Fibroblast of skin of right quadriceps (primary cell): ENCODE results near the gene PTCH1.
A peak's percentile ranks its signal among the peaks of the same experiment; 100 is the strongest.

Experiments
- DNase-seq: peaks from one replicate; pipeline ENCODE4 v3.0.0-alpha.2; 2013

PTCH1 gene

DNA sequence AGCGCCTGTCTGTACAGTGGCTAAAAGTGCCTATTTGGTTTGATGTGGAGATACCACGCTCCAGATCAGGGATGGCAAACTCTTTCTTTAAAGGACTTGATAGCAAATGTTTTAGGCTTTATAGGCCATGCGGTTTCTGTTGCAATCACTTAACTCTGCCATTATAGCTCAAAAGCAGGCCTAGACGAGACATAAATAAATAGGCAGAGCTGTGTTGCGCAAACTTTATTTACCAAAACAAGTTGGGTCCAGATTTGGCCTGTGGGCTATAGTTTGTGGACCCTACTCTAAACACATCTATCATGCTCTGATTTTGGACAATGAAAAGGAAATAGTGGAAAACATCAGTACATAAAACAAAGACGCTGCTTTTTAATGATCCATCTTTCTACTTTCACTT, 79.2 kb downstream of the PTCH1 start:
- DNase-seq = no peak

DNA sequence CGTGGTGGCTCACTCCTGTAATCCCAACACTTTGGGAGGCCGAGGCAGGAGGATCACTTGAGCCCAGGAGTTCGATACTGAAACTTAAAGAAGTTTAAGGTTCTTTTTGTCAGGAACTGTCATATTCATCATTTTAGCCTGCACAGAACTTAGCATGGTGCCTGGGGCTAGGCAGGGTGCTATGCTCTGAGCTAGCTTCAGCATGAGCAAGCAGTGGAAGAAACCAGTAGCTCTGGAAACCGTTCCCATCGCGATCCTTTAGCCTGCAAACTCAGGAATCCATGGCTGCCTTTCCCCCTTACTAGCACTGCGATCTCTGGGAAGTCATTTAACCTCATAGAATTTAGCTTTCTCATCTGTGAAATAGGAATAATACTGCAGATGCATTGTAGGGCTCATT, 80.4 kb downstream of the PTCH1 start:
- no peak for DNase-seq

DNA sequence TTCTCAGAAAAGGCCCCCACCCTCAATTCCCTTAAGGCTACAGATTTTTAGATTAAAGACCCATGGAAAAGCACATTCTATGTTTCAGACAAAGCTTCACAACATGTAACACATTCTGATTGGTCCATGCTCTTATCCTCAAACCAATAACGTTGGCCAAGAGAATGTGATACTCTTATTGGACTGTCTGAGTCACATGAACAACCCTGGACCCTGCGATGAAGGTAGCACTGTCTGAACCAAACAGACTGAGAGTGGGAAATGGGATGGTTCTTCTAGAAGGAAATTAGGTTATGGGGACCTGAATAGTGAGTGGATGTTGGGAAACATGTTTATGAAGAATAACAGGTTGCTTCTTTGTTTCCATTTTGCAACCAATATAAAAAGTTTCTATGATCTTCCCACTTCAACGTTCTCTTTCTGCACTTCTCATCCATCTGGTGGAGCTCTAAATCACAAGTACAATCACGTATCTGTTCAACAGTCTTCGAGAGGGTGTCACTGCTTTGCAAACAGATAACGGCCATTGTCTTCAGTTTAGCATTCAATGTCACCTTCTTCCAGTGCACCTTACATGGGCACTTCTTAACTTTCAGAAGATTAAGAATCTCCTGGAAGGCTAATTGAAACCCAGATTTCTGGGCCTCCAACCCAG, 81.6 kb downstream of the PTCH1 start:
- DNase-seq = no peak

DNA sequence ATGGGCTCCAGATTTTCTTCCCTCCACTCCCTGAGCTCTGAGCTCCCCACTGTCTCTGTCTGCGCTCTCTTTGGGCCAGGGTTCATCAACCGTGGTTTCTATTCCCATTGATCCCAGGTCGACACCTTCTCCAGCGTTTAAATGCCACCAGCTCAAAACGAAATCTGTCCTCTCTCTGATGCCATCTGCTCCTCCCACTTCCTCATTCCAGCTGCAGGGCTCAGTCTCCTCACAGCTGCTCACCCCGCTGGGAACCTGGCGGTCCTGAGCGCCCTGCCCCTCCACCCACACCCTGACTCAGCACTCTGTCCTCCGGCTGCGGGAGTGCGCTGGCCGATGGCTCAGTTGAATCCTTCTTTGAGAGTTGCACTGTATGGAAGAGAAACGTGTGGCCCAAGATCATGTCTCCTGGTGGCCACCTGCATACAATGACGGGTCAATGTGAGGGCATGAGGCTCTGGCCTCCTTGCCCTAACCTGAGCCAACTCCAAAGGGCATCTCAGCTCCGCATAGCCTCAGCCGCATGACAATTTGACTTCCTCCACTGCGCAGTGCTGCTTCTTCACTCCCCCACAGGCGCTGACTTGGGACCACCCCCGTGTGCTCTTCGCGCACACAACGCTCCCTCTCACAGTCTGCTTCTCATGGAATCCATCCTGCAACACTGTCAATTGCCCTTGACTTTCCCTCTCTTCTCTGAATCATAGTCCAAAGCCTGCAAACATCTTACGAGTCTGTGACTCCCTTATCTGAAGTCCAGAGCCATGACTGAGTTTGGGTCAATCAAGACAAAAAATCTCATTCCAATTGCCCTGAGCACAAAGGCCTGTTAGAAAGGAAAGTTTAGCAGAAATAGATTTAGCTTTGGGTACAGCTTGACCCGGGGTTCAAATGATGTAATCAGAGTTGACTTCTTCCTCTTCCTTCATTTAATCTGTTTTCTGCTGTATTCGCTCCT, 82.4 kb downstream of the PTCH1 start:
- DNase-seq = no peak

DNA sequence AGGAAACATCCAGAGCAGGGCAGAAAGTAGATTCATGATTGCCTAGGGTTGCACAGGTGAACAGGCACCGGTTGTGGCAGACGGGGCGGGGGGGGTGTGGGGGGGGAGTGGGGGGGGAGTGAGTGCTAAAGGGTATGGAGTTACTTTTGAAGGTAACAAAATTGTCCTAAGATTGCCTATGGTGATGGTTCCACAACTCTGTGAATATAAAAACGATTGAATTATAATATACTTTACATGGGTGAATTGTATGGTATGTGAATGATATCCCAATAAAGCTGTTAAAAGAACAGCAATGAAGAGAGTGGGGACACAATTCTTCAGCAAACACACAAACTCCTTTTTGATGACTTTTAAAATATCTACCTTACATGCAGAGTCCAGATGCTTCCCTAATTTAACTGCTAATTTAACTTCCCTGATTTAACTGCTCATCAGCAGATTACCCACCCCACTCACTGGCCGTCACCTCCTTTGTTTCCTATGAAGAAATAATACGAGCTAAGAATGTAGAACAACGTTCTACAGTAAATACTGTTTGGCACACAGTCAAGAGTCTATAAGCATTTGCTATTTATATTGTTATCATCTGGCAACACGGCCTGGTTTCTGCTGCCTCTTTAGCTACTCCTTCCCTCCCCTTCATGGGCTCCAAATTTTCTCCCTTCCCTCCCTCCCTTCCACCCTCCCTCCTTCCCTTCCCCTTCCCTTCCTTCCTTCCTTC, 83.5 kb downstream of the PTCH1 start:
- peak; percentile 9 for DNase-seq

DNA sequence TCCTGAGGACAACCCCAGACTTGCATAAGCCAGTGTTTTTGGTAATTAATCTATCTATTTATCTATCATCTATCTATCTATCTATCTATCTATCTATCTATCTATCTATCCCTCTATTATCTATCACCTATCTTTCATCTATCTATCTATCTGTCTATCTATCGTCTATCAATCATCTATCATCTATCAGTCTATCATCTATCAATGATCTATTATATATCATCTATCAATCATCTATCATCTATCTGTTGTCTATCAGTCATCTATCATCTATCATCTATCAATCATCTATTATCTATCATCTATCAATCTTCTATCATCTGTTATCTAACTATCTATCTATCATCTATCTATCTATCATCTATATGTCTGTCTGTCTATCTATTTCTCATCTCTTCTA, 85.5 kb downstream of the PTCH1 start:
- DNase-seq = no peak

DNA sequence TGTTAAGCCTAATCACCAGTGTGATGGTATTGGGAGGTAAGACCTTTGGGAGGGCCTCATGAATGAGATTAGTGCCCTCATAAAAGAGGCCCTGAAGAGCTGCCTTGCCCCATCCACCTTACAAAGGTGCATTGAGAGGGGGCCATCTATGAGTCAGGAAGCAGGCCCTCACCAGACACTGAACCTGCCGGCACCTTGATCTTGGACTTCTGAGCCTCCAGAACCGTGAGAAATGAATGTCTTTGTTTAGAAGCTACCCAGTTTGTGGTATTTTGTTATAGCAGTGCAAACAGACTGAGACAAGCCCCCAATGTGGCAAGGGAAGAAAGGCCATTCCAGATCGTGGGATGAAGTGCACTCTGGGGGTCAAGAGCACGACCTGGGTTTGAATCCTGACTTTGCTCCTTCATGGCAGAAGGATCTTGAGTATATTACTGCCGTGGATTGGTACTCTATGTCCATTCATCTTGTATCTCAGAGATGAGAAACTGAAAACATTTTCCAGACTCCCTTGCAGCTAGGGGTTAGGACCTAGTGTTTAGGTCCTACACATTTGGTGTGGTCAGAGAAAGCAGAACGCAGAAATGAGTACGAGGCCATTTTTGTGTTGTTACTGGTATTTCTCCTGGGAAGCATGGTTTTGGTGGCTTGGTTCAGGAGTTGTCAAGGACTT, 86.7 kb downstream of the PTCH1 start:
- DNase-seq = no peak

DNA sequence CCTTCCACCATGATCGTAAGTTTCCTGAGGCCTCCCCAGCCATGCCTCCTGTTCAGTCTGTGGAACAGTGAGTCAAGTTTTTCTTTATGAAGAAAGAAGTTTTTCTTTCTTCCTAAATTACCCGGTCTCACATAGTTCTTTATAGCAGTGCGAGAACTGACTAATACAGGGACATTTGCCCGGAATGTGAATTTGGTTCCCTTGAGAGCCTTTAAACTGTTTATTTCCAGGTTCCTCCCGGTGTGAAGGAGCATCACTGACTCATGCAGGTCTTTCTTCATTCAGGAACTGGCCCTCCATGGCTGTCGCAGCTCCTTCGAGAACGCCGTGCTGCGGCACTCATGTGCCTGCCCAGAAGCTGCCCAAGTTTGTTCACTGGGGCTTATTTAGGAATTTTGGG, 87.7 kb downstream of the PTCH1 start:
- peak; percentile 74 for DNase-seq

DNA sequence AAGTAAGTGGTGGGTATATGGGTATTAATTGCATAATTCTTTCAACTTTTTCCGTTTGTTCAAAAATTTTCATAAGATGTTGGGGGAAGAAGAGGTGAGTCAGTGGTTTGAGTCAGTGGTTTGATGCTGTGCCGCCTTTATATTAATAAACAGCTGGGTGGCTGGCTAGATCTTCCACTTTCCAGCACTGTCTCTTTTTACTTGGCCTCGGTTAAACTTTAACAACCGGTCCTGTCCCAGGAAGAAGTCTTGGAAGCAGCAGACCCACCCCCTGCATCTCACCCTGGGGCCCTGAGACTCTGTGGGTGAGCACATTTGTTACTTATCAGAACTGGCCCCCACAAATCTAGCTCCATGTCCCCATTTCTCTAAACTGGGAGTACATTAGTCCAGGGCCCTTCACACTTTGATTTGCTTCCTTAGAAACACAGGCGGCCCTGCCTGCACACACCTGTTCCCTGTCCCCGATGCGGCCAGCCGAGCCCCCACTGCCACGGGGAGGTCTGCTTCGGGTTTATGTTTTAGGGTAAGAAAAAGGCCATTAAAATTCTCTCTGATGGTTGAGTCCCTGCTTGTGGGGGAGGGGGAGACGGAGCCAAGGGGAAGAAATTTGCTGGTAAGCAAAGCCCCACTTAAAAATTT, 90.7 kb downstream of the PTCH1 start:
- DNase-seq = peak; percentile 26

DNA sequence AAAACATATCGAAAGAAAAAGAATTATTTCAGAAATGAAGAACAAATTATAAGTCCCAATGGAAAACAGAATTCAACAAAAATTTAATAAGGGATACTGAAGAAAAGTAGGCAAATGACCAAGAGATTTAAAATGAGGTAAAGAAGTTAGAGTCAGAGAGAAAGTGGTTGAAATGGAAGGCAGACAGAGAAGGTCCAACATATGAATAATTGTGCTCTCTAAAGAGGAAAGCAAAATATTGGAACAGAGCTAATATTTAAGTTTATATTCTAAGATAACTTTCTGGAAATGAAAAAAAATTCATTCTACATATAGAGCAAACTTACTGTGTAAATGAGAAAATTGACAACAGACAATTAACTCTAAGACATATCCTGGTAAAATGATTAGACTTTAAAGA, 94.1 kb downstream of the PTCH1 start:
- no peak for DNase-seq

DNA sequence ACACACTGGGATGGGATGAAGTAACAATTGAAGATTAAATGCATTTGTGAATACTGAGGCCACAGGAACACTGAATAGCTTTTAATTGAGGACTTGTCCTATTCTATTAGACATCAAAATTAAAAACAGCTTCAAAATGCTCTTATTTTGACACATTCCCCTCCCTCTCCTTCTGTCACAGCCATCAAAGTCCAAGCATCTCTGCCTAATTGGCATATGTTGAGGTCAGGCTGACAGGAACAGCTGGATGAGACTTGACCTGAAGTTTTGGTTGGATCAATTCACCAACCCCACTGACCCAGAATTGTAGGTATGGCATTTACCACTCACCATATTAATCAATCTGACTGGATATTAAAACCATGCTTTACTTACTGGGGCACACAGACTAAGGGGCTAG, 96.3 kb downstream of the PTCH1 start:
- no peak for DNase-seq

DNA sequence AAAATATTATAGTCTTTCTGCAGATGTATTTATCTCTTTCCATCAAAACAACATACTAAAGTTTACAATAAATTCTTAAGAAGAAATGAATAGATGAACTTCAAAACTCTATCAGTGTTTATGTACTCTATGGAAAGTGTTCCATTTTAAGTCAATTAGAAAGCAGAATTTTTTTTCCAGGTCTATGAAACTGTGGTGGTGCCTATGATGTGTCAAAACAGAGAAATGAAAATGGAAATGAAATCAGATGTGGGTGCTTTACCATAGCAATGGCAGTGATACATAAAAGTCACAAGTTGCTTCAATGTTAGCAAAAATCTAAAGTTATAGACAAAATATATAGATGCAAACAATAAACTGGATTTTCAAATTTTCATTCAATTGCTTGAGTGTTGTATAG, 97.3 kb downstream of the PTCH1 start:
- no peak for DNase-seq

DNA sequence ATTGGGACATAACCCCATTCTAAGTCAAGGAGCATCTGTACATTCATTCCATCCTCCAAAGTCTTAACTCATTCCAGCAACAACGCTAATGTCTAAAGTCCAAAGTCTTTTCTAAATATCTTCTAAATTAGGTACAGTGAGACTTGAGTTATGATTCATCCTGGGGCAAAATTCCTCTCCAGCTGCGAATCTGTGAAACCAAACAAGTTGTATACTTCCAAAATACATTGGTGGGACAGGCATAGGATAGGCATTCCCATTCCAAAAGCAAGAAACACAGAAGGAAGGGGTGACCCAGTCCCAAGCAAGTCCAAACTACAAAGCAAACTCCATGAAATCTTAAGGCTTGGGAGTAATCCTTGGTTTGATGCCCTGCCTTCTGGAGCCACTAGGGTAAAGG, 101.6 kb downstream of the PTCH1 start:
- peak; percentile 56 for DNase-seq

DNA sequence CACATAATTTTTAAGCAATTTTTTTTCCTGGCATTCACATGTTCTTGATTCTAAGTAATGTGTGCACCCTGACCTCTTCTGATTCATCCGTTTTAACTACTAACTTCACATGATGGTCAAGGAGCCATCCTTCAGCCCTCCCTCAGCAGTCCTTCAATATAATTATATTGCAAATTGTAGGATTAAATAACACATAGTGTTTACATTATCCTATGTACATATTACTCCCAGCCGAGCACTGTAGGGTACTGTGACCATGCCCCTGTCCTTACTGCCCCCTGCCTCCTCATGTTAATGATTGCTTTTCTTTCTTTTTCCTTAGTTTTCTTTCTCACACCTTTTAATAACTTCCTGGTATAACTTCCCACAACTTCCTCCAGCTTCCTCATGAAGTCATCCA, 103.0 kb downstream of the PTCH1 start:
- no peak for DNase-seq

DNA sequence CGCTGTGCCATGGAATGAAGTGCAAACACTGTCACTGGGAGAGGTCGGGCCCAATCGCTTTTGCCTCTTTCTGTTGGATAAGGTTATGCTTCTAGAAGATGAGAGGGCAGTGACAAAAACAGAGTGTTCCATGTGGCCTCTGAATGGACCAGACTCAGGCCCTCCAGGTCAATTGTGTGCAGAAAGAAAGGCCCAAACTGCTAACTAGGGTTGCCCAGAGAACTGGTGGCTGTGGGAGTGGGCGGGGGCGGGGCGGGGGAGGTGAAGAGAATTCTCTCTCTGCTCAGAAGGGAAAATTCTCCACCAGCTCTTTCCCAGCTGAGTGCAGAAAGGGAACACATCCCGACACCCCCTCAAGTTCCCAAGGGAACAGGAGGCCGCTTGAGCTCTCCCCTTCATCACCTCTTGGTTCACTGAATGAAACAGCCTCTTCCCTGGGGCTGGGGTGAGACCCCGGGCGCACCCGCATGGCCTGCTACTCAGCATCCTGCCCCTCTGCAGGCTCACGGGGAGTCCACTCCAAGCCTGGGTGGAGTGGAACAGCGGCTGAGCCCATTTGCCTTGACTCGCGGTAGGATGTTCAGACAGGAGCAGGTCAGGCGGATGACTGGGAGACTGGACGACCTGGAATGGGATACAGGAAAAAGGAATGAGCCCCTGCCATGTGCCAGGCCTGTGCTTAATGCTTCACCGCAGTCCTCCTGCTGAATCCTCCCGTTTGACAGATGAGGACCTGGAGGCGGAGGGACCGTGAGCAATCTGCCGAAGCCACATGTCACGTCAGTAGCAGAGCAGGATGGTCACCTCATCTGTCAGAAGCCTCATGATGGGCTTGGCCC, 105.5 kb downstream of the PTCH1 start:
- DNase-seq = no peak

DNA sequence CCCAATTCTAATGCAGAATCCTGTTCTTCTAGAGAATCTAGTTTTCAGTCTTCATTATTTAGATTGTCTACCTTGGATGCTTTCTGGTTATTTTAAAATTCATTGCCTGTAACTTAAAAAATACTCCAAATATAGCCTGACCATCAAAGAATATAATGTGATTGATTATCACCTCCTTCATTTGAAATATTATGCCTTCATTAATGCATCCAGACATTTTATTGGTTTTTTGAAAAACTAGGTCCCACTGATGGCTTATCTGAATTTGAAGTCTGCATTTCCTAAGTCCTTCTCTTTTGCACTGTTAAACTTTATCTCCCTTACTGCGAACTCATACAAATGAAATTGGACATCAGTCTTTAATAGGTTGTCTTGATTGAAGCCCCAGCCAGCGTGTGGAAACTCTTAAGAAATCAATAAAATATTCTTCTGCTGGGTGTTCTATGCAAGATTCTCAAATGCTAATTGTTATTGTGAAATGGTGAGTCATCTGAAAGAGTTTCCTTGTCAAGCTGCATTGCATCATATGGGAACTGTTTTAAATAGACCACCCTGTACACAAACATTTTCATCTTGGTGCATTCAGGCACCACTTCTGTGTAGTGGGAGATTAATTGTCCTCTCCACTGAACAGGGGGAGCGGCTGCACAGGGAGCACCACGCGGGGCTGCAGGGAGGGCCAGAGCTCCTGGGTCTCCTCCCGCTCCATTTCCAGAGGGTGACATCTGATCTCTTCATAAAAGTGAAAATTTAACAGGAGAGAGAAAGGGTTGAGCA, 106.9 kb downstream of the PTCH1 start:
- DNase-seq = peak; percentile 93

DNA sequence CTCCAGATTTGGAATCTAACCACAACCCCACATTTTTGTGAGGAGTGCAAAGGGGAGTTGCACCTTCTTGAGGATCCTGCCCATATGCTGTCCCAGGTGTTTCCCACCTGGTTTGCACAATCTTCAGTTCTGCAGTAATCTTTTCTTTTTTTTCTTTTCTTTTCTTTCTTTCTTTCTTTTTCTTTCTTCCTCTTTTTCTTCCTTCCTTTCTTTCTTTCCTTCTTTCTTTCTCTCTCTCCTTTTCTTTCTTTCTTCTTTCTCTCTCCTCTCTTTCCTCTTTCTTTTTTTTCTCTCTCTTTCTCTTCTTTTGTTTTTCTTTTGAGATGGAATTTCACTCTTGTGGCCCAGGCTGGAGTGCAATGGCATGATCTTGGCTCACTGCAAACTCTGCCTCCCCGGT, 109.2 kb downstream of the PTCH1 start:
- no peak for DNase-seq

DNA sequence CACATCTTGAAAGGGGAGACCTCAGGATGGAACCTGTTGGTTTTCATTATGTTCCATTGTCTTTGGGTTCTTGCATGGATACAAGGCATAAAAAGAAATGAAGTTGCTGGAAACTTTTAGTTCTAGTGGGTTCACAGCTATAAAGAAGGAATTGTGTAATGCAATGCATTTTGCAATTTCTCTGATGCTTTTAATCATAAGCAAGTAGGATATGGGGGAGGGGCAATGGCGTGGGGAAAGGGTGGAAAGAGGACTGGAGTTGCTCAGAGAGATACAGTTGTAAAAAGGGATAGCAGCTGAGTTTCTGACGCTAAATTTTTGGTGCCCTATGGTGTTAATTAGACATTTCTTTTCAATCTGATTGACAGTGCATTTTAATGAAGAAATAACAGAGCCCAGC, 110.7 kb downstream of the PTCH1 start:
- peak; percentile 72 for DNase-seq

DNA sequence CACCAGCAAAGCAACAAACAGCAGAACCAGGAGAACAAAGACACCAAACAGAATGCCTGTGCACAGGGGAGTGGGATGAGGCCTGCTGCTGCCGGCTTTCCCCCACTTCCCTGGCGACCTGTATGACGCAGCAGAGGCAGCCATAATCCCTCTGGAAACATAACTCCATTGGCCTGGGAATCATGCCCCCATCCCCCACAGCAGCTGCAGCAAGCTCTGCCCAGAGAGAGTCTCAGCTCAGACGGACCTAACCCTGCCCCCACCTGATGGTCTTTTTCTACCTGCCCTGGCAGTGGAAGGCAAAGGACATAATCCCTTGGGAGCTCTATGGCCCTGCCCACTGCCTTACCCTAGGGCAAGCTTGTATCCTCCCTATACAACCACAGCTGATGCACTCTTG, 117.5 kb downstream of the PTCH1 start:
- DNase-seq = no peak
